MM.1S (cell line): ENCODE measurements around the gene TOR1AIP2.
A peak's percentile ranks its signal among the peaks of the same experiment; 100 is the strongest.

Experiments used
- DNase-seq: peaks from one replicate; pipeline ENCODE4 v3.0.0-alpha.2; 2015
- H2AFZ ChIP-seq: fragments of 300-600 bp; sonication (generic); 2 replicates; pipeline ENCODE4 v1.6.0; 2016; ENCODE audit warnings: antibody characterized with exemption, low read length
- H3F3A ChIP-seq: fragments of 300-600 bp; sonication (generic); 2 replicates; pipeline ENCODE4 v1.6.1; 2016; ENCODE audit warnings: mild to moderate bottlenecking, antibody characterized with exemption, low read length, moderate library complexity, mixed read lengths; ENCODE audit not compliant: insufficient read depth
- H3K27ac ChIP-seq: fragments of 300-600 bp; sonication (generic); 2 replicates; pipeline ENCODE4 v1.5.1; 2016; ENCODE audit warnings: mild to moderate bottlenecking, low read length
- H3K27me3 ChIP-seq: fragments of 300-600 bp; sonication (generic); replicated peaks from 2 replicates; pipeline ENCODE4 v1.6.0; 2016; ENCODE audit warnings: low read length; ENCODE audit not compliant: insufficient read depth
- H3K36me3 ChIP-seq: fragments of 300-600 bp; sonication (generic); replicated peaks from 2 replicates; pipeline ENCODE4 v1.6.1; 2016; ENCODE audit warnings: mild to moderate bottlenecking, low read length, mixed read lengths; ENCODE audit not compliant: insufficient read depth
- H3K4me1 ChIP-seq: fragments of 300-600 bp; sonication (generic); 2 replicates; pipeline ENCODE4 v1.6.1; 2016; ENCODE audit warnings: low read length, mixed read lengths
- H3K4me2 ChIP-seq: fragments of 300-600 bp; sonication (generic); 2 replicates; pipeline ENCODE4 v1.6.0; 2016; ENCODE audit warnings: low read depth, low read length
- H3K4me3 ChIP-seq: fragments of 300-600 bp; sonication (generic); 2 replicates; pipeline ENCODE4 v1.5.1; 2016; ENCODE audit warnings: low read length, mixed read lengths
- H3K79me2 ChIP-seq: fragments of 300-600 bp; sonication (generic); 2 replicates; pipeline ENCODE4 v1.6.1; 2016; ENCODE audit warnings: mixed run types, low read length, mixed read lengths
- H3K9ac ChIP-seq: fragments of 300-600 bp; sonication (generic); 2 replicates; pipeline ENCODE4 v1.6.1; 2016; ENCODE audit warnings: low read length, mixed read lengths
- H3K9me2 ChIP-seq: fragments of 300-600 bp; sonication (generic); replicated peaks from 2 replicates; pipeline ENCODE4 v1.6.1; 2016; ENCODE audit warnings: mild to moderate bottlenecking, low read length, mixed read lengths; ENCODE audit not compliant: insufficient read depth
- H3K9me3 ChIP-seq: fragments of 300-600 bp; sonication (generic); replicated peaks from 2 replicates; pipeline ENCODE4 v1.6.1; 2016; ENCODE audit warnings: mild to moderate bottlenecking, low read length, mixed read lengths; ENCODE audit not compliant: insufficient read depth
- H4K20me1 ChIP-seq: fragments of 300-600 bp; sonication (generic); 2 replicates; pipeline ENCODE4 v1.6.1; 2016; ENCODE audit warnings: mild to moderate bottlenecking, low read length, moderate library complexity, mixed read lengths; ENCODE audit not compliant: insufficient read depth
- CTCF ChIP-seq: fragments of 300-600 bp; sonication (generic); IDR thresholded peaks from 2 replicates; pipeline ENCODE4 v1.5.1; 2016; ENCODE audit warnings: antibody characterized with exemption, low read length, mixed read lengths
- EZH2 ChIP-seq: fragments of 300-600 bp; sonication (generic); optimal IDR thresholded peaks from 2 replicates; pipeline ENCODE3; 2017; ENCODE audit warnings: low read depth, mild to moderate bottlenecking, antibody characterized with exemption, low read length, mixed read lengths
- EZH2phosphoT487 ChIP-seq: fragments of 300-600 bp; sonication (generic); IDR thresholded peaks from 2 replicates; pipeline ENCODE4 v1.6.1; 2018; ENCODE audit warnings: antibody characterized with exemption, low read length

The TOR1AIP2 gene

GRCh38 chr1:179816196-179816960 is 61.2 kb downstream of the TOR1AIP2 start:
- Histone ChIP-seq H4K20me1 (no peaks in the 10 kb centered on the region), H3F3A (no peaks in the 10 kb centered on the region; the same call in 1 of the 2 replicates), H3K36me3 (no peaks in the 10 kb centered on the region), H3K9me3 (no peaks in the 10 kb centered on the region), H2AFZ (no peak overlapping the region), H3K4me2 (no peak overlapping the region), H3K27ac (no peak overlapping the region), H3K9ac (no peak overlapping the region), H3K79me2 (no peaks in the 10 kb centered on the region), H3K27me3 (peaks cover 8% of the 10 kb centered on the region), H3K4me3 (no peak overlapping the region), H3K9me2 (no peaks in the 10 kb centered on the region), H3K4me1 (peaks cover 12% of the 10 kb centered on the region)
- TF ChIP-seq EZH2 (no peak), CTCF (no peak), EZH2phosphoT487 (no peak)
- DNase-seq: no peak

GRCh38 chr1:179815641-179816040 is 62.0 kb downstream of the TOR1AIP2 start:
- no peak for DNase-seq
- peak overlapping the region; percentile 62 for H3K4me3 ChIP-seq
- no peaks in the 10 kb centered on the region for H3K36me3 ChIP-seq
- peak overlapping the region; percentile 89 for H2AFZ ChIP-seq
- H3K9ac ChIP-seq: peak overlapping the region; percentile 40; the same call in 1 of the 2 replicates
- no peaks in the 10 kb centered on the region; the same call in 1 of the 2 replicates for H3F3A ChIP-seq
- peaks cover 10% of the 10 kb centered on the region for H3K4me1 ChIP-seq
- H3K9me3 ChIP-seq: no peaks in the 10 kb centered on the region
- no peaks in the 10 kb centered on the region for H3K79me2 ChIP-seq
- H3K4me2 ChIP-seq: peak overlapping the region; percentile 98
- H3K9me2 ChIP-seq: no peaks in the 10 kb centered on the region
- H3K27me3 ChIP-seq: peaks cover 9% of the 10 kb centered on the region
- H4K20me1 ChIP-seq: no peaks in the 10 kb centered on the region
- no peak overlapping the region for H3K27ac ChIP-seq
- TF ChIP-seq EZH2phosphoT487 (no peak), EZH2 (no peak), CTCF (no peak)

GRCh38 chr1:179814546-179814838 is 63.1 kb downstream of the TOR1AIP2 start:
- no peak for DNase-seq
- Histone ChIP-seq H3F3A (no peaks in the 10 kb centered on the region; the same call in 1 of the 2 replicates), H3K27me3 (peaks cover 9% of the 10 kb centered on the region), H3K4me2 (peak overlapping the region; percentile 98), H3K4me3 (peak overlapping the region; percentile 62), H3K79me2 (no peaks in the 10 kb centered on the region), H3K9ac (peak overlapping the region; percentile 29; the same call in 1 of the 2 replicates), H2AFZ (peak overlapping the region; percentile 89), H3K9me3 (no peaks in the 10 kb centered on the region), H3K36me3 (no peaks in the 10 kb centered on the region), H4K20me1 (no peaks in the 10 kb centered on the region), H3K4me1 (peaks cover 10% of the 10 kb centered on the region), H3K27ac (no peak overlapping the region), H3K9me2 (no peaks in the 10 kb centered on the region)
- TF ChIP-seq CTCF (no peak), EZH2phosphoT487 (no peak), EZH2 (no peak)
